ENCODE measurements around the gene MAP2K7.

The MAP2K7 gene

DNA sequence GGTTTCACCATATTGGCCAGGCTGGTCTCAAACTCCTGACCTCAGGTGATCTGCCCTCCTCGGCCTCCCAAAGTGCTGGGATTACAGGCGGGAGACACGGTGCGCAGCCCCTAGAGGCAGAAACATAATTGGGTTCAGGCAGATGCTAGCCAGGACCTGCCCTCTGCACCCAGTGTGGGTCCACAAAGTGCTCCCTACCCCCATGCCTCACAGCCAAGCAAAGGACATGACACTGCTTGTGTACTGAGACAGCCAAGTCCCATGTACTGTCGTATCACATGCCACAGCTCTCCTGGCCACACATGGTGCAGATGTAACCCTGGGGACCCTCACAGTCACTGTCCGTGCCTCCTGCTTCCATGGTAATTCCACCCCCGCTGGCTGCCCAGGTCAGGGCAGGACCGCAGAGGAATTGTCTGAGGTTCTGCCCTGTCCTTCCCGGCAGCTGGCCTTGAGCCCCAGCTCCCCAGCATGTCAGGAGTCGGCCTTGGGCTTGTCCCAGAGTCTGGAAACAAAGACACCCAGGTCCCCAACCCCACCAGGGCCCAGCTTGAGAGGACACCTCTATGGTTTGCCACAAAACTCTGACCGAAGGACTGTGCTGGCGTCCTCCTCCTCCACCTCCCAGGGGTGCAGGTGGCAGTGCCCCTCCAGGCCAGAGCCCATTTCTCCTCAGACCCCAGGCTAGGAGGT lies 37.1 kb upstream of the MAP2K7 start:
- no peak for DNase-seq
- in situ Hi-C loops (cut with HindIII; ENCODE audit: low pct_ligation_motif_present, low sequenced_read_pairs): no loop called here
- Histone ChIP-seq H3K36me3 (replicated peaks) (no peaks in the 10 kb centered on the region), H3K27me3 (replicated peaks) (no peaks in the 10 kb centered on the region), H3K4me3 (ENCODE audit: low read depth, low read length) (no peak overlapping the region), H3K27ac (no peak overlapping the region)
- TF ChIP-seq, protein P1, sequence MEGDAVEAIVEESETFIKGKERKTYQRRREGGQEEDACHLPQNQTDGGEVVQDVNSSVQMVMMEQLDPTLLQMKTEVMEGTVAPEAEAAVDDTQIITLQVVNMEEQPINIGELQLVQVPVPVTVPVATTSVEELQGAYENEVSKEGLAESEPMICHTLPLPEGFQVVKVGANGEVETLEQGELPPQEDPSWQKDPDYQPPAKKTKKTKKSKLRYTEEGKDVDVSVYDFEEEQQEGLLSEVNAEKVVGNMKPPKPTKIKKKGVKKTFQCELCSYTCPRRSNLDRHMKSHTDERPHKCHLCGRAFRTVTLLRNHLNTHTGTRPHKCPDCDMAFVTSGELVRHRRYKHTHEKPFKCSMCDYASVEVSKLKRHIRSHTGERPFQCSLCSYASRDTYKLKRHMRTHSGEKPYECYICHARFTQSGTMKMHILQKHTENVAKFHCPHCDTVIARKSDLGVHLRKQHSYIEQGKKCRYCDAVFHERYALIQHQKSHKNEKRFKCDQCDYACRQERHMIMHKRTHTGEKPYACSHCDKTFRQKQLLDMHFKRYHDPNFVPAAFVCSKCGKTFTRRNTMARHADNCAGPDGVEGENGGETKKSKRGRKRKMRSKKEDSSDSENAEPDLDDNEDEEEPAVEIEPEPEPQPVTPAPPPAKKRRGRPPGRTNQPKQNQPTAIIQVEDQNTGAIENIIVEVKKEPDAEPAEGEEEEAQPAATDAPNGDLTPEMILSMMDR (IDR thresholded peaks at IDR 0.05; ENCODE audit: low read depth, low read length, missing control alignments): no peak

DNA sequence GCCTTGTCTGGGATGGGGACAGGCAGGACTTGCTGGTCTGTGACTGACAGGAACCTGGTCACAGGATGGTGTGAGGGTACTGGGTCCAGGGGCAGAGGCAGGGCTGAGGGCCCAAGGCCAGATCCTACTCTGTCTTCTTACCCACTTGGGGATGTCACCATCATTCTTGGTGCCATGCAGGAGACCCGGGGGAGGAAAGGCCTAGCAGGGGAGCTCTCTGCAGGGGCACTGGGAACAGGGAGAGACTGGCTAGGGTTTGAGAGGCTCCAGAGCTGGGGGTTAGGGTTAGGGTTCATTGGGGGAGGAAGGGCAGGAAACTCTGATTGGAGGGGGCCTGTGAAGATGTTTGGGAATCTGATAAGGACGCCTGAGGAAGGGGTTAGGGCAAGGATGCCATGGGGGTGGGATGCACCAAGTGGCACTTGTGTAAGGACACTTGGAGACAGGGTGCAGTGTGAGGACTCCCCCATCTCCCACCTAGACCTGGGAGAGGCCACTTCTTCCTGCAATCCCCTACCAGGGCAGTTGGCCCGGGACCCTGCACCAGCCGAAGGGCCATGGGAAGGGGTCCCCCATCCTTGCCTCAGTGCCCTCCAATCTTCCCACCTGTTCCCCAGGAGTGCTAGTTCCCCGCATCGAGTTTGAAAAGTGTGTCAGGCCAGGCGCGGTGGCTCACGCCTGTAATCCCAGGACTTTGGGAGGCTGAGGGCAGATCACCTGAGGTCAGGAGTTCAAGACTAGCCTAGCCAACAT lies 36.4 kb upstream of the MAP2K7 start:
- Histone ChIP-seq H3K4me3 (ENCODE audit: low read depth, low read length) (no peak overlapping the region), H3K27me3 (replicated peaks) (no peaks in the 10 kb centered on the region), H3K36me3 (replicated peaks) (no peaks in the 10 kb centered on the region), H3K27ac (no peak overlapping the region)
- DNase-seq: no peak
- in situ Hi-C loops (cut with HindIII; ENCODE audit: low pct_ligation_motif_present, low sequenced_read_pairs): no loop called here
- TF ChIP-seq, protein P1 (IDR thresholded peaks at IDR 0.05; ENCODE audit: low read depth, low read length, missing control alignments): no peak

DNA sequence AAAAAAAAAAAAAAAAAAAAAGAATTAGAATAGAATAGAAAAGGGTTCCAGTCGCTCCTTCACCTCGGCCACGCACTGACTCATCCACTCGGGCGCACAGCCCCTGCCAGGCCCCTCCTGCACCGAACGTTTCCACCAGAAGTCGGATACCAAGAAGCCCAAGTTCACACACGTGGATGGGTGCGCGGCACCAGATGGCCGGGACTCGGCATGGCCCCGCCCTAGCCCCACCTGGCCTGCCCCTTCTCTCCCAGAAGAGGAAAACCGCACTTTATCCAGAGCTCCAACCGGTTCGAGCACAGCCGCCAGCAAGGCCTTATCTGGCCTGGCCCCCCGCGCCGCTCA lies 35.4 kb upstream of the MAP2K7 start:
- Histone ChIP-seq H3K4me3 (ENCODE audit: low read depth, low read length) (no peak overlapping the region), H3K27ac (no peak overlapping the region), H3K27me3 (replicated peaks) (peaks cover 6% of the 10 kb centered on the region), H3K36me3 (replicated peaks) (no peaks in the 10 kb centered on the region)
- TF ChIP-seq, protein P1 (IDR thresholded peaks at IDR 0.05; ENCODE audit: low read depth, low read length, missing control alignments): no peak
- DNase-seq: no peak
- in situ Hi-C loops (cut with HindIII; ENCODE audit: low pct_ligation_motif_present, low sequenced_read_pairs): no loop called here

DNA sequence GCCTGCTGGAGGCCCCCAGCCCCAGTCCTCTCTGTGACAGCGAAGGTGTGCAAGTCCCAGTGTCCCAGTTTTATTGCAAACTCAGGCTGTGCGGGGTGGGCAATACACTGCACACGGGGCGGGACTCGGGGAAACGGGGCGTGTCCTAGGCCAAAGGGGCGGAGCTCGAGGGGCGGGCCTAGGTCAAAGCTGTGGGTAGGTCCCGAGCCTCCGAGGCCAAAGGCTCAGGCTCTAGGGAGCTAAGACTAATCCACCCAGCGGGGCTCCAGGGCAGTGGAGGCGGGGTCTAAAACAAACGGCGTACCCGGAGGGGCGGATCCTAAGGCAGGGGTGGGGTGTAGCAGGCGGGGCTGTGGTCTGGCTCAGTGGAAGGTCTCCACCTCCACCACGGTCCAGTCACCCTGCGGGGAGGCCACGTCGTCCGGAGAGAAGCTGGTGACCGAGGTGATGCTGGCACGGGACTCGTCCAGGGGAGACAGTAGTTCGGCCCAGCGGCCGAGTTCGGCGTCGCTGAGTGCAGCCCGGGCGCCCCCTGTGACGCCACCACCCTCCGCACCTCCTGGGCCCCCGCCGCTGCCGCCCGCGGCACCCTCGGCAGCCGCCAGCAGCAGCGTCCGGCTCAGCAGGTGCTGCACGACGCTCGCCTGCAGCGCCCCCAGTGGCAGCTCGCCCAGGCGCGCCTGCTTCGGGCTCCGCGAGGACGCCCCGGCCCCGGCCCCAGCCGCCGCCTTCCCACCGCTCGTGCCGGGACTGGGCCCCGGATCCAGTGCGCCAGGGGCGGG lies 34.8 kb upstream of the MAP2K7 start:
- in situ Hi-C loops (cut with HindIII; ENCODE audit: low pct_ligation_motif_present, low sequenced_read_pairs): no loop called here
- Histone ChIP-seq H3K4me3 (ENCODE audit: low read depth, low read length) (peak overlapping the region; percentile 31), H3K27ac (no peak overlapping the region), H3K36me3 (replicated peaks) (no peaks in the 10 kb centered on the region), H3K27me3 (replicated peaks) (peaks cover 12% of the 10 kb centered on the region)
- TF ChIP-seq, protein P1 (IDR thresholded peaks at IDR 0.05; ENCODE audit: low read depth, low read length, missing control alignments): peak; percentile 43
- DNase-seq: no peak

DNA sequence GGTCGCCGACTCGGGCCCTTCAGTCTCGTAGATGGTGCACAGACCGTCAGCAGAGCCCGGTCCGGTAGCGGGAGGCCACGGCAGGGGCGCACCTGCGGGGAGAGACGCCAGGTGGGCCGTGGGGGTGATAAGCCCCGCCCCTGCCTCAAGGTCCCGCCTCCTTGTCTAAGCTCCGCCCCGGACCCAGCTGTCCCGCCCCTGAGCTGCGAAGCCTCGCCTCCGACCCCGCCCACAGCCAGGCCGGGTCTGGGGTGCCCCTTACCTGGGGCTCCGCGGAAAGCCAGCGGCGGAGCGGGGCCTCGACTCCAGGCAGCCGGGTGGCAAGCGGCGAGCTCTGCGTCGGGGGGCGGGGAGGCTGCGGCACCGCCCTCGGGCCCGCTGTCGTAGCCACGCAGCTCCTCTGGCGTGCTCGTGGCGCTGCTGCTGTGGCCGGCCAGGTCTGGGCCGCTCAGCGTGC lies 34.2 kb upstream of the MAP2K7 start:
- Histone ChIP-seq H3K4me3 (ENCODE audit: low read depth, low read length) (peak overlapping the region; percentile 27), H3K27ac (no peak overlapping the region), H3K36me3 (replicated peaks) (no peaks in the 10 kb centered on the region), H3K27me3 (replicated peaks) (peaks cover 16% of the 10 kb centered on the region)
- in situ Hi-C loops (cut with HindIII; ENCODE audit: low pct_ligation_motif_present, low sequenced_read_pairs): no loop called here
- TF ChIP-seq, protein P1 (IDR thresholded peaks at IDR 0.05; ENCODE audit: low read depth, low read length, missing control alignments): no peak
- no peak for DNase-seq

Measured in brain microvascular endothelial cell (primary cell).